Ovary (tissue), 10 donors: ENCODE data around the gene DEPDC5. TPM values are rescaled to one million over a fixed set of nuclear protein-coding genes. Genes with fewer than 3 reads are reported as not detected.
"Not testable (repeated sequence)": the region's sequence is repeated elsewhere in the genome, so short reads cannot be mapped to it uniquely, and the experiment has no call there.

Experiments used
- DNase-seq, 5 donors: peaks; one replicate each; pipeline ENCODE4 v3.0.0-alpha.2; 2019 to 2020
- H3K27ac ChIP-seq, 2 donors: fragments of 200-600 bp; one replicate each; pipeline versions ENCODE4 v1.5.1 to v1.8.0; 2019 to 2022
- H3K27me3 ChIP-seq: fragments of 200-600 bp; one replicate; pipeline ENCODE4 v1.8.0; 2022
- H3K36me3 ChIP-seq: fragments of 200-600 bp; sonication (generic); one replicate; pipeline ENCODE4 v1.5.1; 2019
- H3K4me1 ChIP-seq: one replicate; pipeline ENCODE4 v1.8.1; 2013; ENCODE audit warnings: mild to moderate bottlenecking, moderate library complexity; ENCODE audit not compliant: insufficient read depth
- H3K4me3 ChIP-seq: fragments of 200-600 bp; sonication (generic); one replicate; pipeline ENCODE4 v1.5.1; 2017
- H3K9me3 ChIP-seq, 2 donors: fragments of 200-600 bp in 1 of 2; sonication (generic) in 1 of 2; one replicate each; pipeline versions ENCODE4 v1.5.1 to v1.8.1; 2013 to 2019; ENCODE audit warnings: mild to moderate bottlenecking in 1 of 2, moderate library complexity in 1 of 2
- CTCF ChIP-seq, 3 donors: fragments of 450-650 bp in 2 of 3; fragments of 200-600 bp in 1 of 3; IDR thresholded peaks; one replicate each; pipeline versions ENCODE4 v1.5.1 to v1.8.0; 2016 to 2022; ENCODE audit warnings: antibody characterized with exemption in 3 of 3, mild to moderate bottlenecking in 1 of 3
- EP300 ChIP-seq: sonication (generic); formaldehyde crosslinking; IDR thresholded peaks from one replicate; pipeline ENCODE4 v1.6.1; 2017; ENCODE audit warnings: antibody characterized with exemption
- POLR2A ChIP-seq: fragments of 450-650 bp; IDR thresholded peaks from one replicate; pipeline ENCODE4 v1.6.1; 2017; ENCODE audit warnings: antibody characterized with exemption, mild to moderate bottlenecking, moderate library complexity
- WGBS, 3 donors: extraction: QIAGEN DNeasy Blood & Tissue Kit in 1 of 3; methylation state at CpG; one replicate each; pipeline versions ENCODE4 v1.1.5 to v1.1.7; 2013 to 2017; 5-methylcytosine and 5-hydroxymethylcytosine counted together
- intact Hi-C, 4 donors: fragments of 100-400 bp; cut with DNase I; formaldehyde crosslinking; loops; one replicate each; pipeline versions ENCODE4 v1.11.0 to v1.15.1; 2022 to 2023
- long read RNA-seq, 3 donors: library from polyadenylated mRNA in 2 of 3; unstranded in 2 of 3; transcript quantifications; one replicate each; pipeline ENCODE4 v2.0.0 and lab custom pipeline, GENCODE V29; 2021 to 2026
- polyA plus RNA-seq, 2 donors: library from polyadenylated mRNA; stranded (reverse); fragments of 200-250 nt in 1 of 2; fragments of 350-450 nt in 1 of 2; fragmentation: Illumina TruSeq in 1 of 2; extraction: RNeasy Lipid Tissue Mini Kit (QIAGEN cat#74804) in 1 of 2; gene quantifications; one replicate each; pipeline ENCODE4 v1.2.3, GENCODE V29; 2013 to 2014
- total RNA-seq, 7 donors: library from RNA; depleted of rRNA in 2 of 7; stranded (reverse); fragments of >200 nt in 2 of 7; fragmentation: NEBNext Ultra II Directional in 3 of 7; extraction: Animal tissue kit (Norgen Biotek cat#: 25700) in 3 of 7; gene quantifications; one replicate each; pipeline versions ENCODE4 v1.1.0 to v1.2.4, GENCODE V29; 2016 to 2023
- donor health status: DM: no; HTN: no; CAD: no; lungs with moderate emphysema.
- donor health status: DM: no; HTN: no; CAD: no.
- donor health status: Bipolar disorder and iron deficiency.
- donor health status: DM: yes; HTN: yes; CAD: no.
- donor health status: DM: no; HTN: no; CAD: no.
- donor health status: DM: yes; HTN: yes; CAD: no.

The DEPDC5 gene
- total RNA-seq (10 to 100 TPM; 18.2 to 73.3 (median 39.7) TPM), polyA plus RNA-seq (10 to 100 TPM; 12.1 to 20.9 TPM)
- long read RNA-seq, donor 1, partial matches to known transcripts: 24 of 31 reads
- long read RNA-seq, donor 1, other reads (novel, unspliced or antisense): 3 of 31 reads
- long read RNA-seq, donor 2, partial matches to known transcripts: 0 of 1 reads
- long read RNA-seq, donor 2, other reads (novel, unspliced or antisense): 0 of 1 reads
- long read RNA-seq, donor 3, partial matches to known transcripts: 3 of 17 reads
- long read RNA-seq, donor 3, other reads (novel, unspliced or antisense): 12 of 17 reads

- TF ChIP-seq POLR2A (peak; percentile 77), EP300 (no peak)
- intact Hi-C loops: loop anchor here in 2 of 4 donors (10.0 kb wide), 1 partner anchor 191 kb away; the partner anchor contains the start of gene YWHAH (in 2 of the 2)
- H3K36me3 ChIP-seq: no peaks in the 10 kb centered on the region
- peak; percentile 95 to 97 (median 96) for DNase-seq
- 0 to 1% (median 1%) methylated on average over 48 to 65 of the region's 65 CpGs for WGBS, 3 donors
- no peaks in the 10 kb centered on the region for H3K27me3 ChIP-seq
- peak within 1 kb of the TSS; percentile 82 for H3K4me3 ChIP-seq
- peak within 1 kb of the TSS; percentile 70 to 97 for H3K27ac ChIP-seq
- no peaks in the 10 kb centered on the region for H3K9me3 ChIP-seq
- H3K4me1 ChIP-seq: peaks cover 6% of the 10 kb centered on the region
Measured at GRCh38 chr22:31753634-31754501, at the start of gene DEPDC5. TSS of gene DEPDC5 (plus strand) at chr22:31754019. CDS start at chr22:31754922, 903 bp downstream.

GRCh38 chr22:31707519-31707918 is 46.3 kb upstream of the DEPDC5 start:
- WGBS, 3 donors: 80 to 88% (median 86%) methylated on average over 8 of the region's 8 CpGs
- H3K4me1 ChIP-seq: no peaks in the 10 kb centered on the region
- no peak overlapping the region for H3K27ac ChIP-seq
- no peak for DNase-seq
- H3K27me3 ChIP-seq: no peaks in the 10 kb centered on the region
- H3K9me3 ChIP-seq: no peaks in the 10 kb centered on the region
- TF ChIP-seq POLR2A: no peak
- intact Hi-C loops: no loop called here
- no peaks in the 10 kb centered on the region for H3K36me3 ChIP-seq
- H3K4me3 ChIP-seq: no peak overlapping the region

GRCh38 chr22:31711226-31711625 is 42.6 kb upstream of the DEPDC5 start:
- H3K4me1 ChIP-seq, H3K4me3 ChIP-seq, DNase-seq, intact Hi-C loops, H3K9me3 ChIP-seq, H3K27me3 ChIP-seq, H3K27ac ChIP-seq, H3K36me3 ChIP-seq: not testable (repeated sequence)
- WGBS, 3 donors: 88 to 93% (median 93%) methylated on average over 12 of the region's 12 CpGs

- Histone ChIP-seq H3K27ac (no peak overlapping the region), H3K27me3 (no peaks in the 10 kb centered on the region), H3K4me1 (no peaks in the 10 kb centered on the region), H3K9me3 (no peaks in the 10 kb centered on the region), H3K4me3 (no peak overlapping the region), H3K36me3 (no peaks in the 10 kb centered on the region)
- DNase-seq: no peak
- TF ChIP-seq CTCF (IDR thresholded peaks at IDR 0.05) (no peak), EP300 (no peak), POLR2A (no peak)
- intact Hi-C loops: no loop called here
- 46 to 62% (median 50%) methylated on average over 5 of the region's 5 CpGs for WGBS, 3 donors
Measured at GRCh38 chr22:31715147-31715778, 38.6 kb upstream of the DEPDC5 start.

- Histone ChIP-seq H3K27ac (no peak overlapping the region), H3K4me1 (no peaks in the 10 kb centered on the region), H3K9me3 (no peaks in the 10 kb centered on the region), H3K27me3 (no peaks in the 10 kb centered on the region), H3K4me3 (no peak overlapping the region), H3K36me3 (no peaks in the 10 kb centered on the region)
- intact Hi-C loops: no loop called here
- no peak for DNase-seq
- 88 to 91% (median 90%) methylated on average over 7 of the region's 7 CpGs for WGBS, 3 donors
- TF ChIP-seq EP300: no peak
- TF ChIP-seq CTCF (IDR thresholded peaks at IDR 0.05): no peak
- no peak for TF ChIP-seq POLR2A
Measured at GRCh38 chr22:31719850-31720471, 33.9 kb upstream of the DEPDC5 start.
